ENCODE data around the gene DNASE2. TPM values are rescaled to one million over a fixed set of nuclear protein-coding genes. Genes with fewer than 3 reads are reported as not detected.
"Not testable (repeated sequence)": the region's sequence is repeated elsewhere in the genome, so short reads cannot be mapped to it uniquely, and the experiment has no call there.

Gene DNASE2
- total RNA-seq, 1 donor from 2014 or later, result 101 TPM

DNA sequence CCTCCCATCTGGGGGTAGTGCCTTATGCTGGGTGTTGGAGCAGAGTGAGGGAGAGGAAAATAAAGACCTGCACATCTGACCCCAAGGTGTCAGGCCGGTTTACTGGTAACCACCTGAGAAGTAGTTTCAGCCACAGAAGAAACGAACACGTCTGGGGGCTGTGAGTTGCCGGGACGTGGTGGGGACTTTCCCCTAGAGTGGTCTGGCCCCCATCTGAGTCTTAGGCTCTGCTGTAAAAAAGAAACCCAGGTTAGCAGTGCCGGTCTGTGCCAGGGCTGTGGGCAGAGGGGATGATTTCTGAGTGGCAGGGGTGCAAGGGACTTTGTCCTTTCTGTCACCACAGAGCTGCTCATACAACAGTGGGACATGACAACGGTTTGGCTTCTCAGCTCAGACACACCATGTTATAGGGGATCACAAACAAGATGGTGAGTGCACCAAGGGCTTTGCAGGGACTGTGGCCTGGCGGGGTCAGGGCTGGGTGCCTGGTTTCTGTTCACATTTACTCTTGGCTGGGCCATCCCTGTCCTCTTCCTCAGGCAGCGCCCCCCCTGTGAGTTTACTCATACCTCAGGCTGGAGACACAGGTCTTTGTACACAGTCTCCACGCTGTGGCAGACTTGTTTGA is 18.8 kb upstream of the DNASE2 start:
- ATAC-seq (no peak), DNase-seq (no peak)
- H3K27ac ChIP-seq, result no peak overlapping the region
- intact Hi-C loops (cut with DNase I), result no loop called here
- H3K4me1 ChIP-seq, result no peaks in the 10 kb centered on the region
- H3K9me3 ChIP-seq, result no peaks in the 10 kb centered on the region
- H3K4me3 ChIP-seq, result no peak overlapping the region
- H3K27me3 ChIP-seq (ENCODE audit: low read depth), result no peaks in the 10 kb centered on the region
- peaks cover 39% of the 10 kb centered on the region for H3K36me3 ChIP-seq
- TF ChIP-seq, protein P1, sequence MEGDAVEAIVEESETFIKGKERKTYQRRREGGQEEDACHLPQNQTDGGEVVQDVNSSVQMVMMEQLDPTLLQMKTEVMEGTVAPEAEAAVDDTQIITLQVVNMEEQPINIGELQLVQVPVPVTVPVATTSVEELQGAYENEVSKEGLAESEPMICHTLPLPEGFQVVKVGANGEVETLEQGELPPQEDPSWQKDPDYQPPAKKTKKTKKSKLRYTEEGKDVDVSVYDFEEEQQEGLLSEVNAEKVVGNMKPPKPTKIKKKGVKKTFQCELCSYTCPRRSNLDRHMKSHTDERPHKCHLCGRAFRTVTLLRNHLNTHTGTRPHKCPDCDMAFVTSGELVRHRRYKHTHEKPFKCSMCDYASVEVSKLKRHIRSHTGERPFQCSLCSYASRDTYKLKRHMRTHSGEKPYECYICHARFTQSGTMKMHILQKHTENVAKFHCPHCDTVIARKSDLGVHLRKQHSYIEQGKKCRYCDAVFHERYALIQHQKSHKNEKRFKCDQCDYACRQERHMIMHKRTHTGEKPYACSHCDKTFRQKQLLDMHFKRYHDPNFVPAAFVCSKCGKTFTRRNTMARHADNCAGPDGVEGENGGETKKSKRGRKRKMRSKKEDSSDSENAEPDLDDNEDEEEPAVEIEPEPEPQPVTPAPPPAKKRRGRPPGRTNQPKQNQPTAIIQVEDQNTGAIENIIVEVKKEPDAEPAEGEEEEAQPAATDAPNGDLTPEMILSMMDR (IDR thresholded peaks at IDR 0.05), result no peak

DNA sequence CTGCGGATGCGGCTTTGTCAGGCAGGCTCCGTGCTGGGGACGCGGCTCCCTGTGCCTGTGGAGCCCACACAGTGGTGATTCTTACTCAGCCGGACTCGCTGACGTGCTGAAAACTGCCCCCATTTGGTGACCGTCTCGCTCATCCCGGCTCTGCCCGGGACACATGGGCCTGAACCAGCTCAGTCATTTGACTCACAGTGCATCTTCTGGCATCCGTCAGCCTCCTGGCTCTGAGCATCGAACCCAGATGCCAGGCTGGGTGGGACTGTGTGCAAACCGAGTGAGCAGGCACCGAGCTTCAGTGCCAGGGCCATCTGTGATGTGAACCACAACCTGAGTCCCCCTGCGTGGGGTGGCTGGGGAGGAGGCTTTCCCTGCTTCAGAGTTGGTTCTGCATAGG is 15.2 kb upstream of the DNASE2 start:
- intact Hi-C loops (cut with DNase I), result no loop called here
- Histone ChIP-seq H3K36me3 (peaks cover 57% of the 10 kb centered on the region), H3K4me1 (peaks cover 8% of the 10 kb centered on the region), H3K9me3 (no peaks in the 10 kb centered on the region), H3K27me3 (ENCODE audit: low read depth) (no peaks in the 10 kb centered on the region), H3K27ac (no peak overlapping the region), H3K4me3 (no peak overlapping the region)
- ATAC-seq (no peak), DNase-seq (no peak)
- TF ChIP-seq, protein P1 (IDR thresholded peaks at IDR 0.05), result no peak

DNA sequence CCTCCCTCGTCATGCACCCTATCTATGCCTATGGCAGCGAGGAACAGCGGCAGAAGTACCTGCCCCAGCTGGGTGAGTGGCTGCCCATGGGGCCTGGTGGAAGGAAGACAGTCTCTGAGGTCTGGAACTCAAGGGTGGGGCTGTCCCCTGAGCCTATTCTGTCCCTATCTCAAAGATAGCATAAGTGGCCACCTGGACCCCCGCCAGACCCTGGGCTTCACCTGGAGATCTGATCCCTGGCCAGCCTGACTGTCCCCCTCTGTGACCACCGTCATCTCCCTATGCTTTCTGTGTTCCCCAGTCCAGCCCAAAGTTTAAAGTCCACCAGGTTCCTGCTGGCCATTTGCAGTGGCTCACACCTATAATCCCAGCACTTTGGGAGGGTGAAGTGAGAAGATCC is 12.3 kb upstream of the DNASE2 start:
- intact Hi-C loops (cut with DNase I), result no loop called here

DNA sequence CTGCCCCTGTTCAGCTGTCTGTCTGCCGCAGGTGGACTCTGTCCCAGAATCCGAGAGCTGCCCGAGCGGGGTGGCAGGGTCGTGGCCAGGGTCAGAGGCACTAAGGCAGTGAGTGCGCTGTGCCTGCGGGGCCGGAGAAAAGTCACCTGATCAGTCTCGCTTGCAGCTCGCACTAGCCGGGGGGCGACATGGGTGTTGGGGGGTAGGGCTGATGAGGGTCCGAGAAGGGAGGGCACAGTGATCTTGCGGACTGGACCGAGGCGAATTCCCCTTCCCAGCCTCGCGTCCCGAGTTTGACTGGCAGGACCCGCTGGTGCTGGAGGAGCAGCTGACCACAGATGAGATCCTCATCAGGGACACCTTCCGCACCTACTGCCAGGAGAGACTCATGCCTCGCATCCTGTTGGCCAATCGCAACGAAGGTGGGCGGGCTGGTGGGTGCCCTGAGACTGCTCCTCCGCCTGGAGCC is 10.3 kb upstream of the DNASE2 start:
- no peak for DNase-seq
- peak overlapping the region; percentile 85 for H3K27ac ChIP-seq
- peaks cover 32% of the 10 kb centered on the region for H3K36me3 ChIP-seq
- no peaks in the 10 kb centered on the region for H3K9me3 ChIP-seq
- intact Hi-C loops (cut with DNase I), result no loop called here
- ATAC-seq, result no peak
- peak overlapping the region; percentile 96 for H3K4me3 ChIP-seq
- H3K27me3 ChIP-seq (ENCODE audit: low read depth), result no peaks in the 10 kb centered on the region
- peaks cover 10% of the 10 kb centered on the region for H3K4me1 ChIP-seq
- TF ChIP-seq, protein P1 (IDR thresholded peaks at IDR 0.05), result no peak

More for the DNA sequence above, 12.3 kb upstream of the DNASE2 start:
- Histone ChIP-seq H3K9me3 (no peaks in the 10 kb centered on the region), H3K36me3 (peaks cover 47% of the 10 kb centered on the region), H3K4me1 (peaks cover 10% of the 10 kb centered on the region), H3K4me3 (no peak overlapping the region), H3K27ac (no peak overlapping the region), H3K27me3 (ENCODE audit: low read depth) (no peaks in the 10 kb centered on the region)
- DNase-seq (no peak), ATAC-seq (no peak)
- TF ChIP-seq, protein P1 (IDR thresholded peaks at IDR 0.05), result no peak

DNA sequence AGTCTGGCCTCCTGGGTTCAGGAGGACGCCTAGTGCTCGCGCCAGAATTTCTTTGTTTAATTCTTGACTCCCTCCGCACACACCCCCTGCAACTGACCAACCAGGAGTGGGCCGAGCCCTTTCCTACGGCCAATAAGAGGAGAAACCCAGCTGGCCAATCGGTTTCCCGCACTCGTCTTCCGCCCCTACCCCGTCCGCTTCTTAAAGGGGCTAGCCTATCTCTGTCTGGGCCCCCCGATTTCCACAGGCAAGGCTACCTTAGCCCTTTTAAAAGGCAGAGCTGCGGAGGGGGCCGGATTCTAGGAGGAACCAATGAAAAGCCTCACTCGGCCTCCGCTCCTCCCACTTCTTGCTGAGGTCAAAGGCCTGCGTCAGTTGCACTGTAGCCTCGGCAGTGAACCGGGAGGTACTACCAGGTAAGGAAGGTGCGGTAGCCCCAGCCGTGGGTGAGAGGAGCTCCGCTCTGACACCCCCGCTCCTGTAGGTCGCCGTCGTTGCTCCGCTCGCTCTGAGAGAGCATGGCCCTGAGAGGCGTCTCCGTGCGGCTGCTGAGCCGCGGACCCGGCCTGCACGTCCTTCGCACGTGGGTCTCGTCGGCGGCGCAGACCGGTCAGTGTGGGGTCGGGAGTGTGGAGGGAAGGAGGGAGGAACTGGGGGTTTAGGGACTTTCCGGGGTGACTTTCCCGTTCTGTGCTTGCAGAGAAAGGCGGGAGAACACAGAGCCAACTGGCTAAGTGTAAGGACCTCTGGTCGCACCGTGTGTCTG is 9.7 kb upstream of the DNASE2 start, which contains the start of gene GCDH:
GCDH (plus strand) TSS at position 374 of the 766 bp plus-strand sequence; CDS start at position 519, 145 bp downstream.
- H3K9me3 ChIP-seq, result no peaks in the 10 kb centered on the region
- peak within 1 kb of the TSS; percentile 96 for H3K4me3 ChIP-seq
- DNase-seq (peak; percentile 99), ATAC-seq (peak; percentile 98)
- intact Hi-C loops (cut with DNase I), result no loop called here
- peaks cover 1% of the 10 kb centered on the region for H3K27me3 ChIP-seq (ENCODE audit: low read depth)
- peaks cover 11% of the 10 kb centered on the region for H3K4me1 ChIP-seq
- peak within 1 kb of the TSS; percentile 85 for H3K27ac ChIP-seq
- TF ChIP-seq, protein P1 (IDR thresholded peaks at IDR 0.05), result no peak
- peaks cover 26% of the 10 kb centered on the region for H3K36me3 ChIP-seq

DNA sequence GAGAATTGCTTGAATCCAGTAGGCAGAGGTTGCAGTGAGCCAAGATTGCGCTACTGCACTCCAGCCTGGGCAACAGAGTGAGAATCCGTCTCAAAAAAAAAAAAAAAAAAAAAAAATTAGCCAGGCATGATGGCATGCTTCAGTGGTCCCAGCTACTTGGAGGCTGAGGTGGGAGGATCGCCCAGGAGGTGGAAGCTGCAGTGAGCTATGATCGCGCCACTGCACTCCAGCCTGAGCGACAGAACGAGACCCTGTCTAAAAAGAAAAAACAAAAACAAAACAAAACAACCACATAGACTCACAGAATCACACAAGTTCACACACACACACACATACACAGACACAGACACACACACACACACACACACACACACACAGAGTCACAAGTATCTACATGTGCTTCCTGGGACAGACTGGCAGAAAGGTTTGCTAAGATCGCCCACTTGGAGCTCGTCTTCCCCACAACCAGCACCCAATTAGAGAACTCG is 9.1 kb upstream of the DNASE2 start:
- Histone ChIP-seq H3K4me3 (peak overlapping the region; percentile 96), H3K36me3 (peaks cover 21% of the 10 kb centered on the region), H3K27ac (peak overlapping the region; percentile 85), H3K4me1 (peaks cover 18% of the 10 kb centered on the region)
- ATAC-seq; intact Hi-C loops (cut with DNase I); H3K9me3 ChIP-seq; H3K27me3 ChIP-seq (ENCODE audit: low read depth); DNase-seq: not testable (repeated sequence)
